Left hindlimb (tissue), 1 donor: ENCODE data around the gene ANXA4.
"Not testable (repeated sequence)": the region's sequence is repeated elsewhere in the genome, so short reads cannot be mapped to it uniquely, and the experiment has no call there.

Source experiments
- DNase-seq: peaks from one replicate; pipeline ENCODE4 v3.0.0-alpha.2; 2018

Gene ANXA4

DNA sequence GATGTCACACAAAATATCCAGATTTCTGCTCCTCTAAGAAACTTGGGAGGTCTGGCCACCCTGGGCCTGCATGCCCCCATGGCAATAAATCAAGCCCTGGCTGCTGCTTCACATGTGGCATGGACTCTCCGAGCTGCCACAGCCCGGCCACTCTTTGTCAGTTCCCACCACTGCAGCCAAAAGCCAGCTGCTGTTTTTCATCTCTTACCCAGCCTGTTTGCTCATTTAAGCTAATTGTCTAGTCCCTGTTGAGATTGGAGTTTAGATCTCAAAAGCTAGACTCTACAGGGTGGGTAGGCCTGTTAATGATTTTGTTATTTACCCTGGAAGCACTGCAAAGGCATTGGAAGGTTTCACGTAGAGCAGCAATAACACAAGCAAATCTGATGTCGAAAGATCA, 20.9 kb upstream of the ANXA4 start:
- DNase-seq = no peak

DNA sequence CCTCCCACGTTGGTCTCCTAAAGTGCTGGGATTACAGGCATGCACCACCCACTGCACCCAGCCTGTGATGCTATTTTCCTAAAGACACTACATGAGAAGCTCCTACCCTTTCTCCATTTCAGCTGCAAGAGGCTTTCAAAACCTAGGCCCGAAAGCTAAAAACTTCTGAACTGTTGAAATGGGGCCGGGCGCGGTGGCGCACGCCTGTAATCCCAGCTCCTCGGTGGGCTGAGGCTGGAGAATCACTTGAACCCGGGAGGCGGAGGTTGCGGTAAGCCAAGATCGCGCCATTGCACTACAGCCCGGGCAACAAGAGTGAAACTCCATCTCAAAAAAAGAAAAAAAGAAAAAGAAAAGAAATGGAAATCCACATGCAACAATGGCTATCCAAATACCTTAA, 18.1 kb upstream of the ANXA4 start:
- DNase-seq = no peak

- DNase-seq = peak; percentile 77
These were observed 17.3 kb upstream of the ANXA4 start for GRCh38 chr2:69724540-69725159.

- DNase-seq = no peak
These were observed 16.1 kb upstream of the ANXA4 start for GRCh38 chr2:69725706-69726360.

- no peak for DNase-seq
These were observed 12.7 kb upstream of the ANXA4 start for GRCh38 chr2:69729266-69729665.

GRCh38 chr2:69729781-69730180, 12.2 kb upstream of the ANXA4 start:
- no peak for DNase-seq

GRCh38 chr2:69731147-69731970, 10.6 kb upstream of the ANXA4 start:
- no peak for DNase-seq

GRCh38 chr2:69733342-69734034, 8.4 kb upstream of the ANXA4 start:
- no peak for DNase-seq

DNA sequence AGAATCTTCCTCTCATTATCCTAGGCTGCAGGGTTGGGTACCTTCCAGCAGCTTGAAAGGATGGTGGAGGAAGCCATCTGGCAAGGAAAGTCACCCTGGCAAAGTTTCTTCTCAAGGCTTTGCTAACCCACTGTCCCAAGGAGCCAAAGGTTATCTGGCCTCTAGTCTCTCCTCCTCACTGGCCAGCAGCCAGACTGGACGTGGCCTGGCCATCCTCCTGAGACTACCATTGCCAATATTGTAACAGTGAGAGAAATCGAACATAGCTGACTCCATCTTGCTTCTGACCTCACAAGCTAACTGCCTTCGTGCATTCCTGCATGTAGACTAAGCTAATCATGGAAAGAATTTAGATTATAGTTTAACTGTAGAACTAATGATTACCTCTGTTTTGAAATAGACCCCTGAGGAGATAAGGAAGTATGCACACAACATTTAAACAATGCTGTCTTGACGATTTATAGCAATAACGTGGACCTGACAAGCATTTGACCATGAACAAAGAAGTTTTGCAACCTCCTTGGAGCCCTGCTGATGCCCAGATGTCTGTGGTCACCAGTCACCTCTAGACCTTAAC, 7.8 kb upstream of the ANXA4 start:
- DNase-seq = no peak

DNA sequence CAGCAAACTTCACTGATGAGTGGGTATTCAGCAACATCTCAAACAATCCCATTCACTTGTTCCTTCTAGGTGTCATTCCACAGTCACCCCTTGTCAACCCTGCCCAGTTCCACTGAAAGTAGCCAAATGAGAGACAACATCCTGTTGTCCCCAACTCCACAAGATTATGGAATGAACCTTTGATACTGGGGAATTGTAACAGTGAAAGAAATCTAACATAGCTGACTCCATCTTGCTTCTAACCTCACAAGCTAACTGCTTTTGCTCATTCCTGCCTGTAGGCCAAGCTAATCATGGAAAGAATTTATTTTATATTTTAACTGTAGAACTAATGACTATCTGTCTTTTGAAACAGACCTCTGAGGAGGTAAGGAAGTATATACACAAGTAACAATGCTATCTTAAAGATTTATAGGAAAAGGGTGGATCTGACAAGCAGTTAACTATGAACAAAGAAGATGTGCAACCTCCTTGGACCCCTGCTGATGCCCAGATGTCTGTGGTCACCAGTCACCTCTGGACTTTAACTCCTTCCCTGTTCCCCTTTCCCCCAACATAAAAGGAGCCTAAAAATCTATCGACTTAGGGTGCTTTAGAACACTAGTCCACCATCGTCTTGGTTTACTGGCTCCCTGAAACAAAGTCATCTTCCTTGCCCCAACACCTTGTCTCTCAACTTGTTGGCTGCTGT, 6.9 kb upstream of the ANXA4 start:
- DNase-seq = no peak

GRCh38 chr2:69735686-69736085, 6.2 kb upstream of the ANXA4 start:
- no peak for DNase-seq

DNA sequence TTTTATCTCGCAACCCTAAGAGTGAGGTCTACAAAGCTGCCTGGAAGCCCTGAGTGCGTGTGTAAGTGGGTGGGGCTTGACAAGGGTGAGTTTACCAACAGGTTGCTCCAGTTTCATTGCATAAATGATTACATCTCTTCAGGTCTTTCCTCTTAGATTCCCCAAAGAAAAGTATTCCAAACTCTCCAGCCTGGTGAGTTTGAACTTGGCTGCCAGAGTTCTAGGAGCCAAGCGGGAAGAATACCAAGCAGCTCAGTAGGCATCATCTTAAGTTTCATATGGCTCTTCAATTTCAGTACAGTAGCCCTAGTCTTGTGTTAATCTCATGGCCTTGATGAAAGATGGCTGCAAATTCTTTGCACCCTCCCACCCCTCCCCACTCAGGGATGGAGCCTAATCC, 3.8 kb upstream of the ANXA4 start:
- DNase-seq = not testable (repeated sequence)

DNA sequence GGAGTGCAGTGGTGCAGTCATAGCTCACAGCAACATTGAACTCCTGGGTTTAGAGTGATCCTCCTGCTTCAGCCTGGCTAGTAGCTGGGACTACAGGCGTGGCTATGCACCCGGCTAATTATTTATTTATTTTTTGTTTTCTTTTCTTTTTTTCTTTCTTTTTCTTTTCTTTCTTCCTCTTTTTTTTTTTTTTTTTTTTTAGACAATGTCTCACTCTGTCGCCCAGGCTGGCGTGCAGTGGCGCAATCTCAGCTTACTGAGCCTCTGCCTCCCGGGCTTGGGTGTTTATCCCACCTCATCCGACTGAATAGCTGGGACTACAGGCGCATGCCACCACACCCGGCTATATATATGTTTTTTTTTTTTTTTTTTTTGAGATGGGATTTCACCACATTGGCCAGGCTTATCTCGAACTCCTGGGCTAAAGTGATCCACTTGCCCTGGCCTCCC, 1.4 kb upstream of the ANXA4 start:
- no peak for DNase-seq

- peak; percentile 62 for DNase-seq
These were observed 732 bp upstream of the ANXA4 start for GRCh38 chr2:69741229-69741574.

GRCh38 chr2:69742322-69742952, 503 bp downstream of the ANXA4 start:
- DNase-seq = no peak

- no peak for DNase-seq
These were observed 1.9 kb downstream of the ANXA4 start for GRCh38 chr2:69743847-69744264.

- DNase-seq = no peak
These were observed 2.5 kb downstream of the ANXA4 start for GRCh38 chr2:69744456-69744855.

DNA sequence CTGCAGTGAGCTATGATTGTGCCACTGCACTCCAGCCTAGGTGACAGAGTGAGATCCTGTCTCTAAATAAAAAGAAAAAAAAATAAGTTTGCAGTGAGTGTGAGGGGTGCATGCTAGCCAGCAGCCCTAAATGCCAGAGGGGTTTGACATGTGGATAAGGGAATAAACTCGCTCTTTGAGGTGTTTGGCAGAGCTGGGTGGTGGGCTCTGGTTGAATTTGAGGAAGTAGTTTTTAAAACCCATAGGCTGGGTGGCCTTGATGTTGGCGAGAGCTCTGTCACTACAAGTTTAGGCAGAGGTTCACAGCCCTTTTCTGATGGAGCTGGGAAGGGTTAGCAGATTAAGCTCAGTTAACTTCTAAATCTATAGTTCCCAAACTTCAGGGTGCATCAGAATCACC, 3.1 kb downstream of the ANXA4 start:
- no peak for DNase-seq

DNA sequence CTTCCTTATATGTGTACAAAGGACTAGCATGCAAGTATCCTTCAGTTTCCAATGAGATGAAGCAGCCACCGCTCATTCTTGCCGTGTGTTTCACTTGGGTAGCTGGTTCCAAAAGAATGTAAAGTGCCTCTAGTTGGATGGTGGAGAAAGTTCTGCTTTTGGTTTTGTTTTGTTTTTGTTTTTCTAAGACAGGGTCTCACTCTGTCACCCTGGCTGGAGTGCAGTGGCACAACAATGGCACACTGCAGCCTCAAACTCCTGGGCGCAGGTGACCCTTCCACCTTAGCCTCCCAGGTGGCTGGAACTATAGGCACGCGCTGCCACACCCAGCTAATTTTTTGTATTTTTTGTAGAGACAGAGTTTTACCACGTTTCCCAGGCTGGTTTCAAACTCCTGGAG, 8.3 kb downstream of the ANXA4 start:
- no peak for DNase-seq

GRCh38 chr2:69753659-69754363, 11.9 kb downstream of the ANXA4 start:
- DNase-seq = no peak

DNA sequence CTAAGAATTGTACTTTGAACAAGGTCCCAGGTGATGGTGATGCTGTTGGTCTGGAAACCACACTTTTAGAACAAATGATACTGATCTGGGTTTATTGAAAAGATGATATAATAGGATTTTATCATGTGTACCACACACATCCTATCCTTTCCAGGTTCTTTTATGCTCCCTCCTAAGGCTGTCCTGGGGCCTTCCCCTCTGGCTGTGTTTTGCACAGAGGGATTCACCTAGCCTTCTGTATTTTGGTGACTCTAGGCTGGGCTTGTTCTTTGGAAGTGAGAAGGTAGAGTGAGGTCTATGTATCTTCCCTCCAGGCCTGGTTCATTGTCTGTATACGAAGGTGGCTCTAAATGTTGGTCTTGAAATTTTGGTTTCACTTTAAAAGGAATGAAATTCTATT, 12.7 kb downstream of the ANXA4 start:
- no peak for DNase-seq
